Heart right ventricle (tissue), 16 donors: Measurements from ENCODE around the gene COL16A1. TPM values are rescaled to one million over a fixed set of nuclear protein-coding genes. Genes with fewer than 3 reads are reported as not detected.

Experiments
- ATAC-seq, 8 donors: fragments of 200-7000 bp; cut with Tn5 transposase; one replicate each; pipeline ENCODE4 v1.9.1; 2020; ENCODE audit warnings: mild to moderate bottlenecking in 8 of 8, moderate library complexity in 8 of 8, moderate number of reproducible peaks in 1 of 8
- DNase-seq, 2 donors: peaks; one replicate each; pipeline ENCODE4 v3.0.0-alpha.2; 2020
- H3K27ac ChIP-seq, 10 donors: fragments of 200-600 bp; sonication (generic) in 2 of 10; one replicate each; pipeline versions ENCODE4 v1.5.0 to v1.8.0; 2020 to 2022; ENCODE audit warnings: mild to moderate bottlenecking in 3 of 10
- H3K27me3 ChIP-seq, 7 donors: fragments of 200-600 bp; one replicate each; pipeline ENCODE4 v1.8.0; 2021 to 2022; ENCODE audit warnings: mild to moderate bottlenecking in 2 of 7
- H3K36me3 ChIP-seq, 9 donors: fragments of 200-600 bp; sonication (generic) in 1 of 9; one replicate each; pipeline versions ENCODE4 v1.5.0 to v1.8.0; 2020 to 2022; ENCODE audit warnings: mild to moderate bottlenecking in 2 of 9
- H3K4me1 ChIP-seq, 9 donors: fragments of 200-600 bp; sonication (generic) in 1 of 9; one replicate each; pipeline versions ENCODE4 v1.5.0 to v1.8.0; 2020 to 2022; ENCODE audit warnings: mild to moderate bottlenecking in 4 of 9
- H3K4me3 ChIP-seq, 10 donors: fragments of 200-600 bp; sonication (generic) in 2 of 10; one replicate each; pipeline versions ENCODE4 v1.5.0 to v1.8.0; 2020 to 2022; ENCODE audit warnings: mild to moderate bottlenecking in 7 of 10, moderate library complexity in 2 of 10
- H3K9me3 ChIP-seq, 11 donors: fragments of 200-600 bp in 10 of 11; sonication (generic) in 2 of 11; one replicate each; pipeline versions ENCODE4 v1.5.0 to v1.8.0; 2013 to 2022; ENCODE audit warnings: mild to moderate bottlenecking in 2 of 11, control low read depth in 1 of 11, moderate library complexity in 1 of 11
- WGBS, 2 donors: extraction: QIAGEN DNeasy Blood & Tissue Kit; methylation state at CpG; one replicate each; pipeline ENCODE4 v1.1.7; 2013; ENCODE audit warnings: inconsistent platforms in 1 of 2; 5-methylcytosine and 5-hydroxymethylcytosine counted together
- intact Hi-C, 10 donors: fragments of 100-400 bp; cut with DNase I; formaldehyde crosslinking; loops; one replicate each; pipeline versions ENCODE4 v1.11.1 to v1.14.2; 2022
- polyA plus RNA-seq, 2 donors: library from polyadenylated mRNA; stranded (reverse); fragments of 200-250 nt; gene quantifications; one replicate each; pipeline ENCODE4 v1.2.3, GENCODE V29; 2013
- total RNA-seq, 10 donors: library from RNA; stranded (reverse); fragmentation: NEBNext Ultra II Directional in 3 of 10; extraction: Animal tissue kit (Norgen Biotek cat#: 25700) in 3 of 10; gene quantifications; one replicate each; pipeline versions ENCODE4 v1.2.1 to v1.2.4, GENCODE V29; 2021 to 2023
- TF ChIP-seq, protein P1 (sequence below), 9 donors: fragments of 200-600 bp; sonication (generic) in 2 of 9; IDR thresholded peaks; one replicate each; pipeline versions ENCODE4 v1.5.0 to v1.8.0; 2021 to 2022; ENCODE audit warnings: antibody characterized with exemption in 9 of 9, mild to moderate bottlenecking in 5 of 9, moderate library complexity in 1 of 9
- donor health status: Arrhythmogenic right ventricular cardiomyopathy.
- donor health status: ischemic (EF 13 %, LVEDD 7.1; RV severe dilation, severe dysfunction).
- donor health status: healthy with polysubstance abuse.
- donor health status: DM: no; HTN: yes; CAD: no.
- donor health status: DM: no; HTN: no; CAD: no.
- donor health status: ischemic (EF 25% LVEDD 6.9; RV normal size, moderate dysfunction).
- donor health status: ischemic (EF 25% LVEDD 5.7; RV mildly dilated, moderate dysfunction).
- donor health status: healthy.
- donor health status: DM: yes; HTN: yes; CAD: no.
- donor health status: Ischemic cardiomyopathy.
- donor health status: ischemic (EF 35%, LVEDD 5.7; RV mildly dilated, moderate dysfunction).
- donor health status: nonischemic (EF 11% LVEDD 7.7; RV severe dilation, severe dysfunction).
- donor health status: DM: yes; HTN: yes; CAD: no.
- donor health status: PGD.
- donor health status: ischemic (EF 29% LVEDD 5.4; RV normal size, mild dysfunction).
- donor health status: nonischemic (EF 23%, LVEDD 6.1; RV moderate dilation, normal function).

Gene COL16A1
- total and polyA plus RNA-seq, 12 donors: 7.4 to 35.3 (median 16.6) TPM

DNA sequence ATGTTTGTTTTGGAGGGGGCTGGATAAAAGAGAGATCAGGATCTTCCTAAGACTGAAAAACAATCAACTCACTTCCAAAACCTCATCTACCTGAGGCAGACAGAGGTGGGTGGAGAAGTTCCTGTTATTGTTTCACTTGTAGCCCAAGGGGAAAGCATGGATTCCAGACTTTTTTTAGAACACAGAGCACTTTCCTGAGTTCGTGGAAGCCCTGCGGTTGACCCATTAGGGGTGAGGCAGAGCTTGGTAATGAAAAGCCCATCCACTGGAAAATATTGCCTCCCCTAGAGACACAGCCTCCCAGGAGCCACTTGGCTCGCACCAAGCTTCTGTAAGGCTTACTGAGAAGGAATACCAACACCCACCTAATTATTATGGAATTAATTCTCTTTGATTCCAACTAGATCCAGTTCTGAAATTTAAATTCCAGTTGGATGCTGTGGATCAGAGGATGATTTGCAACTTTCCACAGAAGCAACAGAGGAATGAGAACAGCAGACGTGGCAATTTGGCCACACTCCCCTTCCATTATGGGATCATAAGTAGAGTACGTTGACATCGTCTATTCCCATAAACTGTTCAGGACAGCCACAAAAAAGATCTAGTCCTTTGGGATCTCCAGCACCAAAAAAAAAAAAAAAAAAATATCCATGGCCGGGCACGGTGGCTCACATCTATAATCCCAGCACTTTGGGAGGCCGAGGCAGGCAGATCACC is 55.0 kb downstream of the COL16A1 start:
- ATAC-seq (peak in 5 of 8 donors; percentile 3 to 13 (median 7)), DNase-seq (peak in 1 of 2 donors; percentile 50)
- Histone ChIP-seq H3K4me1 (peaks cover 5 to 72% (median 51%) of the 10 kb centered on the region in 9 donors), H3K27ac (peak overlapping the region; percentile 15 to 94 (median 64)), H3K9me3 (no peaks in the 10 kb centered on the region), H3K4me3 (no peak overlapping the region), H3K36me3 (peaks cover 0 to 17% (median 0%) of the 10 kb centered on the region in 9 donors), H3K27me3 (no peaks in the 10 kb centered on the region)
- intact Hi-C loops: loop anchor here in 1 of 10 donors (5.0 kb wide), 1 partner anchor 76 kb away; no protein-coding TSS in a partner anchor
- WGBS, 2 donors: 60 to 62% methylated on average over 8 to 9 of the region's 9 CpGs
- TF ChIP-seq, protein P1, sequence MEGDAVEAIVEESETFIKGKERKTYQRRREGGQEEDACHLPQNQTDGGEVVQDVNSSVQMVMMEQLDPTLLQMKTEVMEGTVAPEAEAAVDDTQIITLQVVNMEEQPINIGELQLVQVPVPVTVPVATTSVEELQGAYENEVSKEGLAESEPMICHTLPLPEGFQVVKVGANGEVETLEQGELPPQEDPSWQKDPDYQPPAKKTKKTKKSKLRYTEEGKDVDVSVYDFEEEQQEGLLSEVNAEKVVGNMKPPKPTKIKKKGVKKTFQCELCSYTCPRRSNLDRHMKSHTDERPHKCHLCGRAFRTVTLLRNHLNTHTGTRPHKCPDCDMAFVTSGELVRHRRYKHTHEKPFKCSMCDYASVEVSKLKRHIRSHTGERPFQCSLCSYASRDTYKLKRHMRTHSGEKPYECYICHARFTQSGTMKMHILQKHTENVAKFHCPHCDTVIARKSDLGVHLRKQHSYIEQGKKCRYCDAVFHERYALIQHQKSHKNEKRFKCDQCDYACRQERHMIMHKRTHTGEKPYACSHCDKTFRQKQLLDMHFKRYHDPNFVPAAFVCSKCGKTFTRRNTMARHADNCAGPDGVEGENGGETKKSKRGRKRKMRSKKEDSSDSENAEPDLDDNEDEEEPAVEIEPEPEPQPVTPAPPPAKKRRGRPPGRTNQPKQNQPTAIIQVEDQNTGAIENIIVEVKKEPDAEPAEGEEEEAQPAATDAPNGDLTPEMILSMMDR (IDR thresholded peaks at IDR 0.05): no peak

DNA sequence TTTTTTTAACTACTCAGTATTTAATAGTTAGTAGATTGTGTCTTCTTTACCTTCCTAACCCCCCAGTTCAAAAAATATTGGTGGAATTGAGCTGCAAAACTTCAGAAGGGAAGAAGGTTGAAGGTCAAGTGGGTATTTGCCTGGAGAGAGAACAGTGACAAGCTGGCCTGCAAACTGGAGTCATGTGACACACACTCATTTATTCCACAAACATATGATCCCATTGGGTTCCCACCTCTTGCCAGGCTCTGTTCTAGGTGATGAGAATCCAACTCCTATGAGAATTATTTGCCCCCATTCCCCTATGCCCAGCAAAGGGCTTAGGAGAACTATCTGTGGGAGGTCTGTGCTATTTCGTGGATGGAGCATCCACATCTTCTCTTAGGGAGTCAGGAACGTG is 55.6 kb downstream of the COL16A1 start:
- H3K4me3 ChIP-seq: no peak overlapping the region
- no peaks in the 10 kb centered on the region for H3K27me3 ChIP-seq
- WGBS, 2 donors: 59 to 62% methylated on average over 2 of the region's 2 CpGs
- peaks cover 0 to 11% (median 0%) of the 10 kb centered on the region in 9 donors for H3K36me3 ChIP-seq
- intact Hi-C loops: loop anchor here in 1 of 10 donors (5.0 kb wide), 1 partner anchor 76 kb away; no protein-coding TSS in a partner anchor
- H3K9me3 ChIP-seq: no peaks in the 10 kb centered on the region
- H3K27ac ChIP-seq: peak overlapping the region; percentile 15 to 94 (median 64)
- no peak for ATAC-seq
- TF ChIP-seq, protein P1 (IDR thresholded peaks at IDR 0.05): no peak
- DNase-seq: no peak
- H3K4me1 ChIP-seq: peaks cover 11 to 78% (median 57%) of the 10 kb centered on the region in 9 donors

DNA sequence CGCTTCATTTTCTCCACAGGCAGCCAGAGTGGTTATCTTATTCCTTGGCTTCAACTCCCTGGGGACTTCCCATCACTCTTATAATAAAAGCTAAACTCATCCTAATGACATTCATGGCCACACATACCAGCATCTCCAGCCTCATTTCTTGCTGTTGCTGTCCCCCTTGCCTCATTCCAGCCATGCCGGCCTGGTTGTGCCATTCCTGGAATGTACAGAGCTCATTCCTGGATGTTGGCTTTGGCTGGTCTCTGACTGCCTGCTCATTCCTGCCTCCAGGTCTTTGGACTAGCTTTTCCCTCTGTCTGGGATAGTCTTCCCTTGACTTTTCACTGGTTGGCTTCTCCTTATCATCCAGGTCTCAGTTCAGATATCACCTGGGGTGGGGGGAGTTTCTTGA is 56.7 kb downstream of the COL16A1 start:
- WGBS, 2 donors: 60 to 64% methylated on average over 2 of the region's 2 CpGs
- Histone ChIP-seq H3K4me3 (no peak overlapping the region), H3K4me1 (peaks cover 16 to 87% (median 68%) of the 10 kb centered on the region in 9 donors), H3K36me3 (peaks cover 0 to under 1% (median 0%) of the 10 kb centered on the region in 9 donors), H3K27ac (peak overlapping the region in 9 of 10 donors; percentile 3 to 94 (median 71)), H3K9me3 (no peaks in the 10 kb centered on the region), H3K27me3 (no peaks in the 10 kb centered on the region)
- ATAC-seq: no peak
- TF ChIP-seq, protein P1 (IDR thresholded peaks at IDR 0.05): no peak
- no peak for DNase-seq
- intact Hi-C loops: loop anchor here in 1 of 10 donors (5.0 kb wide), 1 partner anchor 75 kb away; no protein-coding TSS in a partner anchor

DNA sequence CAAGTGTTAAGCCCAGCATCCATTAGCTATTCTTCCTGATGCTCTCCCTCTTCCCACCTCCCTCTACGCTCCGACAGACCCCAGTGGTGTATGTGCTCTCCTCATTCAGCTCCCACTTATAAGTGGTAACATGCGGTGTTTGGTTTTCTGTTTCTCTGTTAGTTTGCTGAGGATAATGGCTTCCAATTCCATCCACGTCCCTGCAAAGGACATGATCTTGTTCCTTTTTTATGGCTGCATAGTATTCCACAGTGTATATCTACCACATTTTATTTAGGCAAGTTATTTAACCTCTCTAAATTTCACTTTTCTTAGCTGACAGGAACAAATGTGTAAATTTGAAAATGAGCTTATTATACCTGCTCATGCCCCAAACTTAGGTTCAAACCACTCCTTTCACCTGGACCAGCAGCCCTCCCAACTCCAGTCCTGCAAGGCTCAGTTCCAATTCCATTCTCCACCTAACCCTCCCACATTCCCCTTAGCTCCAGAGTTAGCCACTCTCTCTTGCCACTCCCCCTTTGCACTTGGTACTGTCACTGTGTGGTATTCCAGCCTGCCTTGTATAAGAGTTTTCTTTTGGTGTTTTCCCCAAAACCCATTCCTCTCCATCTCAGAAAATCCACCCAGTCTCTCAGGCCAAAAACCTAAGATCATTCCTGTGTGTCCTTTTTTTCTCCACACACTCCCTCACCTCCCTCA is 57.4 kb downstream of the COL16A1 start:
- H3K4me3 ChIP-seq: no peak overlapping the region
- peaks cover 16 to 87% (median 70%) of the 10 kb centered on the region in 9 donors for H3K4me1 ChIP-seq
- intact Hi-C loops: loop anchor here in 1 of 10 donors (5.0 kb wide), 1 partner anchor 74 kb away; no protein-coding TSS in a partner anchor
- 99 to 100% methylated on average over 4 of the region's 4 CpGs for WGBS, 2 donors
- TF ChIP-seq, protein P1 (IDR thresholded peaks at IDR 0.05): no peak
- H3K27ac ChIP-seq: peak overlapping the region in 6 of 10 donors; percentile 51 to 99 (median 77)
- ATAC-seq: no peak
- no peaks in the 10 kb centered on the region for H3K9me3 ChIP-seq
- no peaks in the 10 kb centered on the region for H3K27me3 ChIP-seq
- peaks cover 0 to 2% (median 0%) of the 10 kb centered on the region in 9 donors for H3K36me3 ChIP-seq
- DNase-seq: no peak
